ENCODE results near the gene PDE6A.

The PDE6A gene

GRCh38 chr5:149855366-149855765, 89.2 kb downstream of the PDE6A start:
- DNase-seq = no peak

- no peak for DNase-seq
These were observed 89.7 kb downstream of the PDE6A start for GRCh38 chr5:149854866-149855265.

GRCh38 chr5:149853701-149854100, 90.9 kb downstream of the PDE6A start:
- DNase-seq = no peak

- no peak for DNase-seq
These were observed 91.3 kb downstream of the PDE6A start for GRCh38 chr5:149853331-149853648.

GRCh38 chr5:149852641-149853330, 91.8 kb downstream of the PDE6A start:
- no peak for DNase-seq

- no peak for DNase-seq
These were observed 93.4 kb downstream of the PDE6A start for GRCh38 chr5:149851211-149851610.

GRCh38 chr5:149849966-149850910, 94.4 kb downstream of the PDE6A start:
- no peak for DNase-seq

GRCh38 chr5:149849280-149849965, 95.2 kb downstream of the PDE6A start:
- DNase-seq = no peak

GRCh38 chr5:149847611-149848010, 97.0 kb downstream of the PDE6A start:
- no peak for DNase-seq

- no peak for DNase-seq
These were observed 98.6 kb downstream of the PDE6A start for GRCh38 chr5:149846021-149846420.

GRCh38 chr5:149845601-149846000, 99.0 kb downstream of the PDE6A start:
- no peak for DNase-seq

GRCh38 chr5:149841851-149842793, 102.5 kb downstream of the PDE6A start:
- DNase-seq = no peak

GRCh38 chr5:149840226-149840825, 104.3 kb downstream of the PDE6A start:
- no peak for DNase-seq

GRCh38 chr5:149839761-149840160, 104.8 kb downstream of the PDE6A start:
- DNase-seq = no peak

GRCh38 chr5:149838881-149839739, 105.5 kb downstream of the PDE6A start:
- no peak for DNase-seq

- DNase-seq = no peak
These were observed 106.8 kb downstream of the PDE6A start for GRCh38 chr5:149837680-149838269.

- DNase-seq = no peak
These were observed 108.0 kb downstream of the PDE6A start for GRCh38 chr5:149836451-149837139.

- no peak for DNase-seq
These were observed 110.2 kb downstream of the PDE6A start for GRCh38 chr5:149834246-149834855.

GRCh38 chr5:149833116-149833827, 111.3 kb downstream of the PDE6A start:
- no peak for DNase-seq
